ENCODE data around the gene ERICH4.

Gene ERICH4

DNA sequence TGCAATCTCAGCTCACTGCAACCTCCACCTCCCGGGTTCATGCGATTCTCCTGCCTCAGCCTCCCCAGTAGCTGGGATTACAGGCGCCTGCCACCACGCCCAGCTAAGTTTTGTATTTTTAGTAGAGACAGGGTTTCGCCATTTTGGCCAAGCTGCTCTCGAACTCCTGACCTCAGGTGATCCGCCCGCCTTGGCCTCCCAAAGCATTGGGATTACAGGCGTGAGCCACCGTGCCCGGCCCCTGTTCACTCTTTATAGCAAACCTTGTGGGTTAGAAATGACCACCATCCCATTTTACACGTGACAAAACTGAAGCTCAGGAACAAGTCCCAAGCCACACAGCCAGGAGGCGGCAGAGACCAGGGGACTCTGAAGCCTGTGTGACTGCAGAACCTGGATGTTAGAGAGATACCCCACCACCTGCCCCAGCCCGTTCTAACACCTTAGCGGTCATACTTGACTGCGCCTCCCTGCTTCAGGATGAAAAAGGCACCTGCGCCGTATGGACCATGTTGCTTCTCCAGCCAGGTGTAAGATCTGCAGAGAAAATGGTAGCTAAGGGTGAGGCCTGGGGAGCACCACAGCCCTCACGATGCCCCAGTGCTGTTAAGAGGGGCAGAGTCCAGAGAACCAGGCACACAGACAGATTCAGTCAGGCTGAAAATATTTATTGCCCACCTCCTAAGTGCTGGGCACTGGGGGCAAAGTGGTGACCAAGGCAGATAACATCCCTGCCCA lies 6.9 kb upstream of the ERICH4 start:
- DNase-seq = no peak

DNA sequence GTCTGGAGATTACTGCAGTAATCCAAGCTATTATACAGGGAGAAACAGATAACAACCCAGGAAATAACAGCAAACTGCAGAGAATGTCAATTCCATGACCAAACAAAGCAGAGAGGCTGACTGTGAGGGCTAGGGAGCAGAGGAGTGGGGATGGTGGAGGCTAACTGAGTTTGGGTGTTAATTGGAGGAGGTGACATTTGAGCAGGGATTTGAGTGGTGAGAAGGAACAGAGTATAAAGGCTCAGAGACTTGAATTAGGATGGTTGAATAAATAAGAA lies 6.3 kb upstream of the ERICH4 start:
- DNase-seq = no peak

DNA sequence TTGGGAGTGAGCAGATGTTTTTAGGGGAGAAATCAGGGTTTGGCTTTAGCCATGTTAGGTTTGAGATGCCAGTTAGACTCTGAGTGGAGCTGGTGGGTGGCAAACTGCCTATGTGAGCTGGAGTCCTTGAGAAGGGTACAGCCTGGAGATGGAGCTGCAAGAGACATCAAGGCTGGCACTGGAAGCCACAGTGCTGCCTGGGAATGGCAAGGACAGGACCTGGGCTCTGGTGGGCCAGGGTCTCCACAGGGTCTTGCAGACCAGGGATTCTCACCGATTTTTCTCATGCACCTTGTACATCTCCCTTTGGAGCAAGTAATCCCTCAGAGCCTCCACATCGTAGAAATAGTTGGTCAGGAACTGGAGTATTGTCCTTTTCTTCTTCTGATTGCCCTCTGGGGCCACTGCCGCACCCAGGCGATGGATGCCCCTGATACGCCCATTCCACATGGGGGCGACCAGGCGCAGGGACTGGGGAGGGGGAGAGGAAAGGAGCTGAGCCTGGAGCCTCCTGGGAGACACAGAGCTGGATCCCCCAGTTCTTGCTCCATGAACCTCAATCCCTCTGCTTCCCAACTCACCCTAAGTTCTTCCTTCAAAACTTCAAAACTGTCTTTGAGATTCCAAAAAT lies 4.9 kb upstream of the ERICH4 start:
- no peak for DNase-seq

DNA sequence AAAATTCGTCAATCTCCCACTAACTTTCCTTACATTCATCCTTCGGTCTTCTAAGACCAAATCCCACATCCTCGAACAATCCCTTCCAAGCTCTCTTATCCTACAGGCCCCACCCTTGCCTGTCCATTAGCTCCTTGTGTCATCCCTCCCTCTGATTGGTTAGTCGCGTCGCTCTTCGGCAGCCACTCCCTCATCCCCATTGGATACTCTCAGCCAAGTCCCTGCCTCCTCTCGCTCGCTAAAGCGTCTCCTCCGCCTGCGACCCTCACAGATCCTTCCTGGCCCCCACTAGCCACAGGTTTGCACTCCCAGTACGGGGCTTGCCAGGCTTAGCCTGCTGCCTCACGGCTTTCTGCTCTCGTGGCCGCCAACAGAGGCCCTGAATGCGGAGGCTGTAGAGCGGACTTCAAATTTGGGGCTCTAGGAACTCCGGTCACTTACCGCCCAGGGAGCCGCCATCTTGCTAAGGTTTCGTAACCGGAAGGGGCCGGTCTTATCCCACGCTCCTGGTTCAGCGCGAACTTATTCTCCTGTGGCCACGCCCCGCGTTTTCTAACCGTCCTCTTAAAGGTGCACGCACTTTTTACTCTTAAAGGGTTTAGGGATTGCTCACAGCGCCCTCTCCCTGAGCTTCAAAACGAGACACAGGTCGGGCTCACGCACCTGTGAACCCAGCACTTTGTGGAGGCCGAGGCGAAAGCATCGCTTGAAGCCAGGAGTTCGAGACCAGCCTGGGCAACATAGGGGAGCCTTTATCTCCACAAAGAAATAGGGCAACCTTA lies 3.3 kb upstream of the ERICH4 start, which contains the start of gene DMAC2:
DMAC2 (minus strand) TSS at position 472 of the 782 bp plus-strand sequence; CDS start at position 459, 13 bp downstream.
- DNase-seq = peak; percentile 93

DNA sequence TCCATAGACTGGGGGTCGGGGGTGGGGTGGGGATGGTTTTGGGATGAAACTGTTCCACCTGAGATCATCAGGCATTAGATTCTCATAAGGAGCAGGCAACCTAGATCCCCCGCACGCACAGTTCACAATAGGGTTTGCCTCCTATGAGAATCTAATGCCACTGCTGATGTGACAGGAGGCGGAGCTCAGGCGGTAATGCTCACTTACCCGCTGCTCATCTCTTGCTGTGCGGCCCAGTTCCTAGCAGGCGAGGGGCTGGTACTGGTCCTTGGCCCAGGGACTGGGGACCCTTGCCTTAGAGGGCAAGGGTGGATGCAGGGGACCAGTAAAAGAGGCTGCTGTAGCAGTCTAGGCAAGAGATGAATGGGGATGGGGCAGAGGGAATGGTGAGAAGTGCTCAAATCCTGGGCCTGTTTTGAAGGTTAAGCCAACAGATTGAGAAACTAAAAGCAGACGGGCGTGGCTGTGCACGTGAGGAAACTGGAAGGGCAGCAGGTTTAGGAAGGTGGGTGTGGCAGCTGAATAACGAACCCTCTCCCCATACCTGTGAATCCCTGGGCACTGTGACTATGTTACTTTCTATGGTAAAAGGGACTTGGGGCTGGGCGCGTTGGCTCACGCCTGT lies 1.5 kb upstream of the ERICH4 start:
- DNase-seq = no peak

DNA sequence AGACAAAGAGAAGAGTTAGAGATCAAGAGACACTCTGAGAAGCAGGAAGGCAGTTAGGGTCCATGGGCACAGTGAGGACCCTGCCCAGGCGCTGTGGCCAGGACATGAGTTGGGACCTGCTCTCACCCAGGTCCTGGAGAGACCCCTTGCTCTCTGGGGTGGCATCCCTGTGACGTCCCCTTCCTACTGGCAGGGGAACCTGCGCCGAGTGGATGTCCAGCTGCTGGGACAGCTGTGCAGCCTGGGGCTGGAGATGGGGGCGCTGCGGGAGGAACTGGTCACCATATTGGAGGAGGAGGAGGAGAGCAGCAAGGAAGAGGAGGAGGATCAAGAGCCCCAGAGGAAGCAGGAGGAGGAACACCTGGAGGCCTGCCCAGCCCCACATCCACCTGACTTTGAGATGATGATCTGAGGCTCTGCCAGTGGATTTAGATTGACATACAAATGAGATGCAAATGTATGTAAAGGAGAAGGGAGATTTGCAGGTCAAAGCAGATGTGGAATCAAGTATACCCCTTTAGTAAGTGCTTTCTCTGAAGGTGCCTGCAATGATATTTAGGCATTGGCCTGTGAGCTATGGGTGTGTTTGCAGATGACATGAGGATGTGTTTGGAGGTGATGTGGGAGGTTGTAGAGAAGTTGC lies 978 bp downstream of the ERICH4 start:
- no peak for DNase-seq

DNA sequence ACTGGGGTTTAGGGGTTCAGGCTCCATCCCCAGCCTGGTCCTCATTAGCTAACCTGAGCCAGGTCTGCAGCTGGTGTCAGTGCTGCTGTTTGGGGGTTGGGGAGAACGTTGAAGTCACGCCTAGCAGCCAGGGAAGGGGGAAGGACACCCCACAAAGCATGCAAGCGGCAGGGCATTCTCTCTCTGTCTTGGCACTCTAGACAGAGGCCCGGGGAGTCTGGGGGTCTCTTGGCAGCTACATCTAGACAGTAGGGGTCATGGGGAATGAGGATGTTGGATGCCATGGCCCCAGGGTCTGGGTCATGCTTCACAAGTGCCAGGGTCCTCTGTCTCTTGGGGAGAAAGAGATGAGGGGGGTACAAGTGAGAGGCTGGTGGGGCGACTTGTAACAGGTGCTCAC lies 2.6 kb downstream of the ERICH4 start:
- DNase-seq = no peak

DNA sequence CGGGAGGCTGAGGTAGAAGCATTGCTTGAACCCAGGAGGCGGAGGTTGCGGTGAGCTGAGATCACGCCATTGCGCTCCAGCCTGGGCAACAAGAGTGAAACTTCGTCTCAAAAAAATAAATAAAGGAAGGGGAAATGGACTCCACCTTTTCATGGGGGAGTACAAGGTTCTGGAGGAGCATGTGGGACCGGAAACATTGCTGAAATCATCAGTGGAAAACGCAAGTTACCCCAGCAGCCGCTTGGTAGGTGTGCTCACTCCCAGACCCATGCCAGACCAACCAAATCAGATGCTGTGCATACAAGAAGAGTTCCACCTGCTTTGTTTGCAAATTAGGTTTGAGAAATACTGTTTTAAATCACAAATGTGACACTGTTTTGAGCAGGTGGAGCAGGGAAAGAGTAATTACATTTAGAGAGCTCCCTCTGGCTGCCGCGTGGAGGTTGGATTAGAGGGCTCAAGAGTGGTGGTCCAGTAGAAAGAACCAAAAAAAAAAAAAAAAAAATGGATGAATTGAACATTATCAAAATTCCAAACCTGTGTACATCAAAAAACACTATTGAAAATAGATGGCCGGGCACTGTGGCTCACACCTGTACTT lies 4.9 kb downstream of the ERICH4 start:
- DNase-seq = no peak

DNA sequence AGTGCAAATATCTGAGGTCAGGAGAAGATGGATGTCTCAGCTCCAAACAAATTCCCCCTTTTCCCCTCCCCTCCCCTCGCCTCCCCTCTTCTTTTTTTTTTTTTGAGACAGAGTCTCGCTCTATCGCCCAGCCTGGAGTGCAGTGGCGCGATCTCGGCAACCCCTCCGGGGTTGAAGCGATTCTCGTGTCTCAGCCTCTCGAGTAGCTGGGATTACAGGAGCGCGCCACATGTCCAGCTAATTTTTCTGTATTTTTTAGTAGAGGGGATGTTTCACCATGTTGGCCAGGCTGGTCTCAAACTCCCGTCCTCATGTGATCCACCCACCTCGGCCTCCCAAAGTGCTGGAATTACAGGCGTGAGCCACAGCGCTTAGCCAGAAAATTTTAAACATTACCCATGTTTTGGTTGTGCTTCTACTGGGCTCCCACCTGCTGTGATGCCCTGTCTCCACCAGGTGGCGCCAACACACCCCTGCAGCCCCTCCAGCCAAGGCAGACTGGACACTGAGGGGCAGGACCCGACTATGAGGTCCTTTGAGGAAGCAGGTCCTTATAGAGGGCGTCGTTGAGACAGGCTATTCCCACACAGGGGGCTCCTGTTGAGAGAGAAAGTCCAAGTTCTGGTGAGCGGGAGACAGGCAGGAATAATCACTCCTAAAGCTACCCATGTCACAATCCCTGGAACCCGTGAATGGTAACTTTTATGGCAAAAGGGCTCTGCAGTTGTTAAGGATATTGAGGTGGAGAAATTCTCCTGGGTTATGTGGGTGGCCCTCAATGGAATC lies 6.3 kb downstream of the ERICH4 start:
- peak; percentile 67 for DNase-seq

DNA sequence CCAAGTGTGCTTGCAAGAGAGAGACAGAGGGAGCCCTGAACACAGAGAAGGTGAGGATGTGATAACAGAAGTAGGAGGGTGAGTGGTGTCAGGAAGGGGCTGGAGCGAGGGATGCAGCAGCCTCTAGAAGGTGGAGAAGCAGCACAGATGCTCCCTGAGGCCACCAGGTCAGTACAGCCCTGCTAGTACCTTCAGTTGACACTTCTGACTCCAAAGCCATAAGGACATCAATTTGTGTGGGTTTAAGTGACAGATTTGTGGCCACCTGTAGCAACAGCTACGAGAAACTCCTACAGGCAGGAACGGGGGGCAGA lies 6.9 kb downstream of the ERICH4 start:
- no peak for DNase-seq

DNA sequence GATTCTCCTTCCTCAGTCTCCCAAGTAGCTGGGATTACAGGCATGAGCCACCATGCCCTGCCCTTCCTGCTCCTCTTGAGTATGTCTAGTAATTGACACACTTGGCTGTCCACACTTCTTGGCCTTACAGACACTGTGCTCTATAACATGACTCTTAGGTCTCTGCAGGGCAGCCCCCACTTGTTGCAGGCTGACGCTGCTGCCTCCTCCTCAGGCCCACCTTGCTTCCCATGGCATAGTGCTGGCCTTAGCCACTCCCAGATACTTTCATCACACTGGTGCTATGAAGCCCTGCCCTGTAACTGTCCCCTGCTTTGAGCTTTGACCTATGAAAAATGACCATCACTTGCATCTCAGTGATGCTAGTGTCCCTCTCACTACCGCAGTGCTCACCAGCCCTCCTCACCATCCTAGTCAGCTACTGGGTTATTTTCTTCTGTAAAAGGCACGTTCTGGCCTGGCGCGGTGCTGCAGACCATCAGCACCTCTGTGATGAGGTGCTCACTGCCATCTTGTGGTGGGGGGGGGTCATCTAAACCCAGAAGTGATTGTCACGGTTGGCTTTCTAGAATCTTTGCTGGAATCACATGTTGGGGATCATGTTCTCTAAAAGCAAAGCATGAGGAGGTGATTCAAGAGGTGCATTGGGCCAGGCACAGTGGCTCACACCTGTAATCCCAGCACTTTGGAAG lies 9.8 kb downstream of the ERICH4 start:
- no peak for DNase-seq

DNA sequence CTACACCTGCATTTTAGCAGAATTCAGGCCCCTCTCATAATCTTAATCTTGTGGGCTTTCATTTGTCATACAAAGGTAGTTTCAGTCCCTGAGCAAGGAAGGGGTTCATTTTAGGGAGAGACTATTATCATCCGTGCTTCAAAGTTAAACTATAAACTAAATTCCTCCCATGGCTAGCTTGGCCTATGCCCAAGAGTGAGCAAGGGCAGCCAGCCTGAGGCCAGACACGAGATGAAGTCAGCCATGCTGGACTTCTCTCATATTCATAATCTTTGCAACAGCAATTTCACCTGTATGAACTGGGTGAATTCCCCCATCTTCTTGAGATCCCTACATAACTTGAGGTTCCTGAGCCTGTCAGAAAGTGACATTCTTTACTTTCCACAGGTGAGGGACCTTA lies 13.0 kb downstream of the ERICH4 start:
- DNase-seq = no peak

DNA sequence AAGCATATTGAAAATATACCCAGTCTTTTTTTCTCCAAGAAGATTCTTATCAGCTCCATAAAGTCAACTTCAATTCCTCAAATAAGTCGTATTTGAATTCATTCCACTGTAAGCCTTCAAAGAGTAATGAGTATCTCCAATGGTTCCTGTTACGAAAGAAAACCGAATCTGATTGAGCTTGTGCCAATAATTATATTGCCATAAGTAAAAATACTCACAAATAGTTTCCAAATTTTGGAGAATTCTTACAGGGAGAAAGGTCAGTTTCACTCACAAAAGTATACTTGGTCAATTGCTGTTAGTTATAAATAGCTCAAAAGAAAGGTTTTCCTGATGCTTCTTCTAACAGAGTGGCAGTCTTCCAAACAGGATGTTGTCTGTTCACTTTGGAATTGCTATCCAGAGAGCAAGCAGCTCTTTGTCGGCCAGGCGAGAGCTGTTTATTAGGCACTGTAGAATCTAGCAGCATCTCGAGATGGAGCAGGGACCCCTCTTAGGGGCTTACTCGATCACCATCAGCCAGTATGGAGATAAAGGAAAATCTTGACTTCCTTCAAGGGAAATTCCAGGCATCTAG lies 13.5 kb downstream of the ERICH4 start:
- no peak for DNase-seq

DNA sequence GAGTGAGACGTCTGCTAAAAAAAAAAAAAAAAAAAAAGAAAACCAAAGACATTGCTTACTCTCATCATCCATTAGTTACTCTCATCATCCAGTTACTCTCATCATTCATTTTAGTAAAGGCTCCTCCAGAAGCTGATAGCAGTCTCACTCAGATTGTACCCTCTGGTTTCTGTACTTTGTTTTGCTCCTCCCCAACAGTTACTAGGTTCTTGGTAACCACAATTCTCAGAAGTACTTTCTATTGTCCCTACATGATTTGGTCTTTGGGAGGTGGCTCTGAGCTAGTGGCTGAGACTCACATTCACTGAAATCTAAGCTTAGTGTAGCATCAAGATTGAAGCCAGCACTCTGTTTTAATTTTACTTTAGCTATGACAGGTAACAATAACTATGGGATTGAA lies 14.3 kb downstream of the ERICH4 start:
- no peak for DNase-seq

DNA sequence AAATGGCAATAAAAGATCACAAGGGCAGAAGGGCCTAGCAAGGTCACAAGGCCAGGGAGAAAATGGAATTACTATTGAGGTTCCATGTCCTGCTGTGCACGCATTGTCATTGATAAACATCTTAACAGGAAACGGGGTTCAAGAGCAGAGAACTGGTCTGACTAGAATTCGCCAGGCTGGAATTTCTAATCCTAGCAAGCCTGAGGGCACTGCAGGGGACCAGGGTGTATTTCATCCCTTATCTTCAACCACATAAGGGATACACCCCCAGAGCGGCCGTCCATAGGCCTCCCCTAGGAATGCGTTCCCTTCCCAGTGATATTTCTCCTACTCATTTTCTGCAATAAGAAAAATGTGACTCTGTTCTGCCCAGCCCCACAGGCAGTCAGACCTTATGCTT lies 19.5 kb downstream of the ERICH4 start:
- no peak for DNase-seq

DNA sequence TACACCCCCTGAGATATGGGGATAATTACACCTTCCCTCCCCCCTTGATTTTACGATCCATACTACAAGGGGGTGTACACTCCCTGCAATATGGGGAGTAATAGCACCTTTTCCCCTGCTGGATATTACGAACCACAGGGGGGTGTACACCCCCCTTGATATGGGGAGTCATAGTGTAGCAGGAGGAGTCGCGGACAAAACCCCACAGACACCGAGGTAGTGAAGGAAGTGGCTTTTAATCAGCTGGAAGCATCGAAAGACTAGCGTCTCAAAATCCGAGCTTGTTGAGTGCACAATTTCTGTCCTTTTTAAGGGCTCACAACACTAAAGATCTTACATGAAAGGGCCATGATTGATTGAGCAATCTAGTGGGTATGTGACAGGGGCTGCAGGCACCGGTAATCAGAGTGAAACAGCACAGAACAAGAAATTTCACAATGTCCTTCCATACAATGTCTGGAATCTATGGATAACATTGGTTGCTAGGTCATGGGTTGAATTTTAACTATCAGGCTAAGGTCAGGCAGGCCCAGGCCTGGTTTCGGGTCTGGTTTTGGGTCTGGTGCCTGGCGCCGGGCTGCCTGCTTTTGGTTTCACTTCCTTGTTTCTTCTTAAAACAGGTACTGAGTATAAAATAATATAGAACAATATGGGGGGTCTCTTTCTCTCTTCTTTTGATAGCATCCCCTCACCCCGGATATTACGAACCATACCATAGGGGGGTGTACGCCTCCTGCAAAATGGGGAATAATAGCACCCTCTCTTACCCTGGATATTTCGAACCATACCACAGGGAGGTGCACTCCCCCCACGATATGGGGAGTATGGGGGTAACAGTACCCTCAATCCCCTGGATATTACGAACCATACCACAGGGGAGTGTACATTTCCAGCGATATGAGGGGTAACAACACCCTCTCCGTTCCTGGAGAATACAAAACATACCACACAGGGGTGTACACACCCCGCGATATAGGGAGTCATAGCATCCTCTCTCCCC lies 20.6 kb downstream of the ERICH4 start:
- DNase-seq = peak; percentile 66

DNA sequence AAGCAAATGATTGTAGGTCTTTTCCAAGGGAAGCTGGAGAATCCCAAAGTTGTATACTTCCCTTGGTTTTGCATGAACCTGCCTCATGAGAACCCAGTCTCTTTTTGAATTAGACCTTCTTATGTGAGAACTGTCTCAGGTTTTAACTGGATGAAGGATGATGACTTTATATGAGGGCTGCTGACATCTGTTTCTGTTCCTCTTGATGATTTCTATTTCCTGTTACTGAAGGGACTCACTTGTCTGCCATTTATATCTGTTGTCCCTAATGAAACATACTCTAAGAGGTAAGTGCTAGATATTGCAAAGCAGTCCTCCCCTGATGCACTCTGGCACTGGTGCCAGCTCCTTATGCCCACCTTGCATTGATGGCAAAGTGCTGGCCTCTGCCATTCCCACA lies 33.6 kb downstream of the ERICH4 start:
- no peak for DNase-seq

DNA sequence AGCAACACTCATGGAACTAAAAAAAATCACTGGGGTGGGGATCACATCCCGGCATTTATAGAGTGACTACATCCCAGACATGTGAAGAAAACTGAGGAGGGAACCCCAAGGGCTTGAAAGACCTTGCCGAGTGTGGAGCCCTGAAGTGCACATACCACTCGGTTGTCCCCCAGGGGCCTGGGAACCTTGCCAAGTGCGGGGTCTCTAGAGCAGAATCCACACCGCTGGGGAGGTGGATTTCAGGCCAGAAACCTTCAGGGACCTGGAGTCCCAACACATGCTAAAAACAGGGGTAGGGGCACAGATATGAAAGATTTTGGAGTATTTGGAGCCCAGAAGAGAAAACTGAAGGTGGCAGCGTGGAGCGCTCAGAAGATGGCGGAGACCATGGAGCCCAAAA lies 35.2 kb downstream of the ERICH4 start:
- no peak for DNase-seq

DNA sequence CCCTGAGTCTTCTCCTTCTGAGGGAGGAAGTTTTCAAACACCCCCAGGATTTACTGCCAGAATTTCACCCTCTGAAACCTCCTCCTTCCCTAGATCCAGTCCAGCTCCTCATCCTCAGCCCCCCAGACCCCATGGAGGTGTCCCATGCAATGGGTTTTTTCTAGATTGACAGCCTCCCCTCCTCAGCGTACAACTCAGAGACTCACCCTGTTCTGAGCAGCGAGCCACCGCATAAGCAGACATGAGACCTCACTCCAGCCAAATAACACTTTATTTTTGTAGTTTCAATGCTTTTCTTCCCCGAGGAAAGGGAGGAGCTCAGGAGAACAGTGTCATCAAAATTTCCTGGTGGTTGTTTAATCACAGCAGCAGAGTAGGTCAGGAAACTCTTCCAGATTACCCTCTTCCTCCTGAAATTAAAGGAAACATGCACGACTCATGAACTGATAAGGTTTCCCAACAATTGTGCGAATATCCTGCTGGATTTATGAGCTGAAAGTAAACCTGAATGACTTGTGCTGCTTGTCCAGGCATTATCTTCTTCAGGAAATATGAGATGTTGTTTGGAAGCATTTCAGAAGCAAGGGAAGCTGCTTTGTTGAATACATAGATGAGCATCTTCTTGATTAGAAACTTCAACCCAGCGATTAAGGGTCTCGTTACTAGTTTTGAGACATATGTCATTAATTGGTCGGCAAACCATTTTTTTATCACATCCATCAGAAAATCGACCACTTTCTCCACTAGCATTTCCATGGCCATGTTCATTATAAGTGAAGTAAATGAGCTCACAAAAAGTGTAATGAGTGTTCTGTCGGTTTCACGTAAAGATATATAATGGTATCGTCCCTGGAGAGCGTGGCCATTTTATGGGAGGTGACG lies 36.2 kb downstream of the ERICH4 start:
- DNase-seq = no peak

Measured in CD4-positive, alpha-beta T cell treated with Interferon gamma for 1 hour (primary cell).